HFFc6 (cell line): ENCODE measurements around the gene DYDC1. TPM values are rescaled to one million over a fixed set of nuclear protein-coding genes. Genes with fewer than 3 reads are reported as not detected.

Experiments
- DNase-seq: peaks from one replicate; pipeline ENCODE4 v3.0.0-alpha.2; 2018
- H3K27ac Mint-ChIP-seq: 2 replicates; pipeline ENCODE4 v1.8.0; 2020; ENCODE audit warnings: mild to moderate bottlenecking, mixed read lengths
- H3K27me3 Mint-ChIP-seq: 2 replicates; pipeline ENCODE4 v1.8.0; 2021; ENCODE audit warnings: mild to moderate bottlenecking, moderate library complexity, mixed read lengths; ENCODE audit not compliant: insufficient read depth
- H3K36me3 Mint-ChIP-seq: 2 replicates; pipeline ENCODE4 v1.8.0; 2021; ENCODE audit warnings: low read depth, mixed read lengths
- H3K4me1 Mint-ChIP-seq: 2 replicates; pipeline ENCODE4 v1.8.0; 2020; ENCODE audit warnings: low read depth, mixed read lengths
- H3K4me3 Mint-ChIP-seq: 2 replicates; pipeline ENCODE4 v1.8.0; 2020; ENCODE audit warnings: mild to moderate bottlenecking, moderate library complexity, mixed read lengths
- H3K9me3 Mint-ChIP-seq: 2 replicates; pipeline ENCODE4 v1.8.0; 2020; ENCODE audit warnings: mild to moderate bottlenecking, mixed read lengths
- total RNA-seq, 6 experiments: library from RNA; stranded (reverse); fragmentation: NEBNext Ultra II Directional; extraction: Animal tissue kit (Norgen Biotek cat#: 25700); gene quantifications; 2 replicates in 1 of 6; 3 replicates in 5 of 6; pipeline ENCODE4 v1.2.3, GENCODE V29; 2021
- TF ChIP-seq, protein P1 (sequence below): fragments of 200-600 bp; sonication (generic); IDR thresholded peaks from 2 replicates; pipeline ENCODE4 v1.5.0; 2021; ENCODE audit warnings: antibody characterized with exemption, mild to moderate bottlenecking

The DYDC1 gene
- total RNA-seq, 6 experiments from 2014 or later: not detected

GRCh38 chr10:80322711-80323110 is 33.8 kb downstream of the DYDC1 start:
- Mint-ChIP-seq H3K9me3 (no peaks in the 10 kb centered on the region), H3K36me3 (no peaks in the 10 kb centered on the region), H3K27me3 (peaks cover 3% of the 10 kb centered on the region)

GRCh38 chr10:80322158-80322557 is 34.4 kb downstream of the DYDC1 start:
- H3K36me3 Mint-ChIP-seq: no peaks in the 10 kb centered on the region
- H3K27ac Mint-ChIP-seq: no peak overlapping the region
- peaks cover 6% of the 10 kb centered on the region for H3K4me1 Mint-ChIP-seq
- H3K9me3 Mint-ChIP-seq: no peaks in the 10 kb centered on the region
- no peak for DNase-seq
- H3K4me3 Mint-ChIP-seq: no peak overlapping the region
- H3K27me3 Mint-ChIP-seq: peaks cover 3% of the 10 kb centered on the region
- TF ChIP-seq, protein P1, sequence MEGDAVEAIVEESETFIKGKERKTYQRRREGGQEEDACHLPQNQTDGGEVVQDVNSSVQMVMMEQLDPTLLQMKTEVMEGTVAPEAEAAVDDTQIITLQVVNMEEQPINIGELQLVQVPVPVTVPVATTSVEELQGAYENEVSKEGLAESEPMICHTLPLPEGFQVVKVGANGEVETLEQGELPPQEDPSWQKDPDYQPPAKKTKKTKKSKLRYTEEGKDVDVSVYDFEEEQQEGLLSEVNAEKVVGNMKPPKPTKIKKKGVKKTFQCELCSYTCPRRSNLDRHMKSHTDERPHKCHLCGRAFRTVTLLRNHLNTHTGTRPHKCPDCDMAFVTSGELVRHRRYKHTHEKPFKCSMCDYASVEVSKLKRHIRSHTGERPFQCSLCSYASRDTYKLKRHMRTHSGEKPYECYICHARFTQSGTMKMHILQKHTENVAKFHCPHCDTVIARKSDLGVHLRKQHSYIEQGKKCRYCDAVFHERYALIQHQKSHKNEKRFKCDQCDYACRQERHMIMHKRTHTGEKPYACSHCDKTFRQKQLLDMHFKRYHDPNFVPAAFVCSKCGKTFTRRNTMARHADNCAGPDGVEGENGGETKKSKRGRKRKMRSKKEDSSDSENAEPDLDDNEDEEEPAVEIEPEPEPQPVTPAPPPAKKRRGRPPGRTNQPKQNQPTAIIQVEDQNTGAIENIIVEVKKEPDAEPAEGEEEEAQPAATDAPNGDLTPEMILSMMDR: no peak

More at GRCh38 chr10:80322711-80323110, 33.8 kb downstream of the DYDC1 start:
- Mint-ChIP-seq H3K4me1 (peaks cover 6% of the 10 kb centered on the region), H3K27ac (no peak overlapping the region), H3K4me3 (no peak overlapping the region)
- no peak for DNase-seq
- TF ChIP-seq, protein P1: no peak

DNA sequence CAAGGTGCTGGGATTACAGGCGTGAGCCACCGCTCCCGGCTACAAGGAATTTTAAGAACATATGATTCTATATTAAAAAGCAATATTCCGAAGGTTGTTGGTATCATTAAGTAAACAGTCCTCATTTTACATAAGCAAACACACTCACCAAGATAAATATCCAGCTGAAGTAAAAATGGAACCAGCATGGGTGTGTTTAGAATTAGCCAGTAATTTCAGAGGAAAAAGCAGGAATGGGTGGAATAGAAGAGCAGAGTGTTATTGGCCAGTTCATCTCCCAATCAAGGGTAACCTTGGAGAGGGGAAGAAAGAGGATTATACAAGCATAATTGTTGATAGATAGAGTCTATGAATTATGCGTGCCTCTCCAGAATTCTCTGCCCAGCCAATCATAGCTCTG is 35.4 kb downstream of the DYDC1 start:
- no peaks in the 10 kb centered on the region for H3K36me3 Mint-ChIP-seq
- H3K4me1 Mint-ChIP-seq: peaks cover 6% of the 10 kb centered on the region
- TF ChIP-seq, protein P1: no peak
- DNase-seq: no peak
- H3K27ac Mint-ChIP-seq: no peak overlapping the region
- H3K27me3 Mint-ChIP-seq: peaks cover 1% of the 10 kb centered on the region; the same call in 1 of the 2 replicates
- H3K9me3 Mint-ChIP-seq: no peaks in the 10 kb centered on the region
- H3K4me3 Mint-ChIP-seq: no peak overlapping the region

- no peaks in the 10 kb centered on the region for H3K9me3 Mint-ChIP-seq
- no peak overlapping the region for H3K27ac Mint-ChIP-seq
- H3K27me3 Mint-ChIP-seq: peaks cover 1% of the 10 kb centered on the region; the same call in 1 of the 2 replicates
- TF ChIP-seq, protein P1: no peak
- peaks cover 6% of the 10 kb centered on the region for H3K4me1 Mint-ChIP-seq
- H3K36me3 Mint-ChIP-seq: no peaks in the 10 kb centered on the region
- no peak overlapping the region for H3K4me3 Mint-ChIP-seq
- no peak for DNase-seq
These were observed 36.2 kb downstream of the DYDC1 start for GRCh38 chr10:80320377-80320776.

DNA sequence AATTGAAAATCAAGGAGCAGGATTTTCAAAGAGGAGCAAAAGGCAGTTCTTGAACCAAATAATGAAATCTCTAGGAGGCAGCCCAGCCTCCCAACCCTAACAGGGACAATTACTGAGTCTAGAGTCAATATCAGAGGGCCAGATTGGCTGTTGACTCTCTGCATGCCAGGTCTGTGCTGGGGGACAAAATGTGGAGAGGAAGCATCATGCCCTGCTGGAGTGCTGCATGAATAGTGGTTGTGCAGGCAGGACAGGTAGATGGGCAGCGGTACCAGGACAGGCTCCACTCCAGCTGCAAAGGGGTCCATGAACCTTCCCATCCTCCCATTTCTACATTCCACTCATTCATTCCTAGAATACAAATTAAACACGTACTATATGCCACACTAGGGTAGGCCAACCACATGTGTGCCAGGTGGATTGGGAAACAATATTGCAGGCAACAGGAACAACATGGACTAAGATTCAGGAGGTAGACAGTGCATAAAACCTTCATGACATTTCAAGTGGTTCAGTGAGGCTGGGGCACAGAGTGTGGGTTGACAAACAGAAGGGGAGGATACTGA is 36.7 kb downstream of the DYDC1 start:
- no peaks in the 10 kb centered on the region for H3K36me3 Mint-ChIP-seq
- H3K27me3 Mint-ChIP-seq: peaks cover 1% of the 10 kb centered on the region; the same call in 1 of the 2 replicates
- no peak overlapping the region for H3K27ac Mint-ChIP-seq
- H3K4me1 Mint-ChIP-seq: peaks cover 6% of the 10 kb centered on the region
- no peak overlapping the region for H3K4me3 Mint-ChIP-seq
- TF ChIP-seq, protein P1: no peak
- H3K9me3 Mint-ChIP-seq: no peaks in the 10 kb centered on the region
- DNase-seq: no peak
